SK-N-SH (cell line): ENCODE data around the gene FDPS.

Experiments
- CHD2 ChIP-seq: fragments of 150-350 bp; IDR thresholded peaks from 2 replicates; pipeline ENCODE4 v1.6.1; 2018; ENCODE audit warnings: low read length; ENCODE audit not compliant: partially characterized antibody
- EP300 ChIP-seq, 2 experiments: IDR thresholded peaks; 2 replicates each; pipeline versions ENCODE4 v1.4.0 to v1.6.1; 2012; ENCODE audit warnings: borderline replicate concordance in 1 of 2, low read depth in 1 of 2, low read length in 1 of 2
- EZH2phosphoT487 ChIP-seq: fragments of 200-600 bp; sonication (generic); IDR thresholded peaks from 2 replicates; pipeline ENCODE4 v1.6.1; 2017; ENCODE audit warnings: low read depth, mixed run types, mild to moderate bottlenecking, antibody characterized with exemption, moderate library complexity, borderline replicate concordance
- FOXJ3 ChIP-seq: sonication (generic); formaldehyde crosslinking; IDR thresholded peaks from 2 replicates; pipeline ENCODE4 v1.5.1; 2020; ENCODE audit warnings: mild to moderate bottlenecking, missing genetic modification reagents
- PBX3 ChIP-seq: IDR thresholded peaks from 2 replicates; pipeline ENCODE4; 2012
- REST ChIP-seq: IDR thresholded peaks from 2 replicates; pipeline ENCODE4 v1.6.1; 2012; ENCODE audit warnings: mild to moderate bottlenecking, low read depth, low read length, moderate library complexity
- SIN3A ChIP-seq: IDR thresholded peaks from 2 replicates; pipeline ENCODE4 v1.6.1; 2012; ENCODE audit warnings: low read depth, mild to moderate bottlenecking, low read length, moderate library complexity, borderline replicate concordance
- SMC3 ChIP-seq: IDR thresholded peaks from 2 replicates; pipeline ENCODE4 v1.6.1; 2012; ENCODE audit warnings: low read depth, low read length, improper control_type of control experiment
- TEAD4 ChIP-seq: IDR thresholded peaks from 2 replicates; pipeline ENCODE4 v1.4.0; 2012; ENCODE audit warnings: mild to moderate bottlenecking, borderline replicate concordance; ENCODE audit not compliant: insufficient read depth
- USF2 ChIP-seq: fragments of 150-350 bp; IDR thresholded peaks from 2 replicates; pipeline ENCODE4 v1.6.1; 2017; ENCODE audit warnings: antibody characterized with exemption, low read length, low read depth, borderline replicate concordance
- TF ChIP-seq, protein P1 (sequence below): fragments of 200-600 bp; sonication (generic); IDR thresholded peaks from 2 replicates; pipeline ENCODE4 v1.6.1; 2017; ENCODE audit warnings: antibody characterized with exemption, mild to moderate bottlenecking, moderate library complexity
- TF ChIP-seq, protein P2 (sequence below): IDR thresholded peaks from 2 replicates; pipeline ENCODE4 v1.4.0; 2012; ENCODE audit warnings: low read depth, borderline replicate concordance

DNA sequence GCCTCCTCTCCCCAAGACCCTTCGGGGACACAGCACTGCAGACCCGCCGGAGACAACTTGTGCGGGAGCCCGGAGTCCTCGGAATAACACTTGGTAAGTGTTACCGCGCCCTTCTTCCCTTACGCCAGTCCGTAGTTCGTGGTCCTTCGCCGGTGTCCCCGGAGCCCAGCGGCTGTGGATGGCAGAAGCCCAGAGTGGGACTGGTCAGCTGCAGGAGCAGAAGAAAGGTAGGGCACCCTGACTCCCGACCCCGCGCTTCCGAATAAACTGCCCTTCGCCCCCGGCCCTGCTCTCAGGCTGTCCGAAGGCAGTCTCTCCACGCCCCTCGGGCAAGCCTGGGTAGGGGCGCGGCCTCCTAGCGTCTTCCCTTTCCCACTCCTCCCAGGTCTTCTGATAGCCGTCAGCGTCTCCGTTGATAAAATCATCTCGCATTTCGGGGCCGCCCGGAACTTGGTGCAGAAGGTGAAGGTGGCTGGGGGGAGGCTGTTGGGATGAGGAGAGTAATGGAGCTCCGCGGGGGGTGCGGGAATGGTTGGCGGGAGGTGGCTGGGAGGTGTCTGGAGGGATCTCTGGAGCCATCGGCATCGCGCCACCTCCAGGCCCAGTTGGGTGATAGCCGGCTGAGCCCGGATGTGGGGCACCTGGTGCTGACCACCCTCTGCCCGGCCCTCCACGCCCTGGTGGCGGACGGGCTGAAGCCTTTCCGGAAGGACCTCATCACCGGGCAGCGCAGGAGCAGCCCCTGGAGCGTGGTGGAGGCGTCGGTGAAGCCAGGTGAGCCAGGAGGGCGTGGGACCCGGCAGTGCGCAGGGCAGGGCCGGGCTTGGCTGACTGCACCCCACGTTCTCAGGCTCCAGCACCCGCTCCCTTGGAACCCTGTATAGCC, 16.3 kb downstream of the FDPS start:
- TF ChIP-seq, protein P1, sequence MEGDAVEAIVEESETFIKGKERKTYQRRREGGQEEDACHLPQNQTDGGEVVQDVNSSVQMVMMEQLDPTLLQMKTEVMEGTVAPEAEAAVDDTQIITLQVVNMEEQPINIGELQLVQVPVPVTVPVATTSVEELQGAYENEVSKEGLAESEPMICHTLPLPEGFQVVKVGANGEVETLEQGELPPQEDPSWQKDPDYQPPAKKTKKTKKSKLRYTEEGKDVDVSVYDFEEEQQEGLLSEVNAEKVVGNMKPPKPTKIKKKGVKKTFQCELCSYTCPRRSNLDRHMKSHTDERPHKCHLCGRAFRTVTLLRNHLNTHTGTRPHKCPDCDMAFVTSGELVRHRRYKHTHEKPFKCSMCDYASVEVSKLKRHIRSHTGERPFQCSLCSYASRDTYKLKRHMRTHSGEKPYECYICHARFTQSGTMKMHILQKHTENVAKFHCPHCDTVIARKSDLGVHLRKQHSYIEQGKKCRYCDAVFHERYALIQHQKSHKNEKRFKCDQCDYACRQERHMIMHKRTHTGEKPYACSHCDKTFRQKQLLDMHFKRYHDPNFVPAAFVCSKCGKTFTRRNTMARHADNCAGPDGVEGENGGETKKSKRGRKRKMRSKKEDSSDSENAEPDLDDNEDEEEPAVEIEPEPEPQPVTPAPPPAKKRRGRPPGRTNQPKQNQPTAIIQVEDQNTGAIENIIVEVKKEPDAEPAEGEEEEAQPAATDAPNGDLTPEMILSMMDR, result peak; percentile 44
- no peak for TF ChIP-seq FOXJ3
- no peak for TF ChIP-seq EP300 (IDR thresholded peaks at IDR 0.05; ENCODE audit: borderline replicate concordance in 1 of 2, low read depth in 1 of 2, low read length in 1 of 2)
- TF ChIP-seq REST, result no peak
- no peak for TF ChIP-seq SIN3A
- TF ChIP-seq PBX3, result no peak
- TF ChIP-seq, protein P2, sequence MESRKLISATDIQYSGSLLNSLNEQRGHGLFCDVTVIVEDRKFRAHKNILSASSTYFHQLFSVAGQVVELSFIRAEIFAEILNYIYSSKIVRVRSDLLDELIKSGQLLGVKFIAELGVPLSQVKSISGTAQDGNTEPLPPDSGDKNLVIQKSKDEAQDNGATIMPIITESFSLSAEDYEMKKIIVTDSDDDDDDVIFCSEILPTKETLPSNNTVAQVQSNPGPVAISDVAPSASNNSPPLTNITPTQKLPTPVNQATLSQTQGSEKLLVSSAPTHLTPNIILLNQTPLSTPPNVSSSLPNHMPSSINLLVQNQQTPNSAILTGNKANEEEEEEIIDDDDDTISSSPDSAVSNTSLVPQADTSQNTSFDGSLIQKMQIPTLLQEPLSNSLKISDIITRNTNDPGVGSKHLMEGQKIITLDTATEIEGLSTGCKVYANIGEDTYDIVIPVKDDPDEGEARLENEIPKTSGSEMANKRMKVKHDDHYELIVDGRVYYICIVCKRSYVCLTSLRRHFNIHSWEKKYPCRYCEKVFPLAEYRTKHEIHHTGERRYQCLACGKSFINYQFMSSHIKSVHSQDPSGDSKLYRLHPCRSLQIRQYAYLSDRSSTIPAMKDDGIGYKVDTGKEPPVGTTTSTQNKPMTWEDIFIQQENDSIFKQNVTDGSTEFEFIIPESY, result no peak
- TF ChIP-seq SMC3, result 0 out of 2 replicates have a peak, but pooled peaks have one; percentile 4
- no peak for TF ChIP-seq USF2
- no peak for TF ChIP-seq EZH2phosphoT487
- no peak for TF ChIP-seq TEAD4
- no peak for TF ChIP-seq CHD2
